GM21423 (cell line): ENCODE data around the gene B3GNT4.
"Not testable (repeated sequence)": the region's sequence is repeated elsewhere in the genome, so short reads cannot be mapped to it uniquely, and the experiment has no call there.

ENCODE experiments used
- ATAC-seq: cut with Tn5 transposase; IDR thresholded peaks from one replicate; pipeline ENCODE4 v1.9.1; 2021; ENCODE audit warnings: mild to moderate bottlenecking, moderate library complexity; ENCODE audit not compliant: unreplicated experiment

Gene B3GNT4

GRCh38 chr12:122208073-122208820 is 4.7 kb downstream of the B3GNT4 start:
- no peak for ATAC-seq

DNA sequence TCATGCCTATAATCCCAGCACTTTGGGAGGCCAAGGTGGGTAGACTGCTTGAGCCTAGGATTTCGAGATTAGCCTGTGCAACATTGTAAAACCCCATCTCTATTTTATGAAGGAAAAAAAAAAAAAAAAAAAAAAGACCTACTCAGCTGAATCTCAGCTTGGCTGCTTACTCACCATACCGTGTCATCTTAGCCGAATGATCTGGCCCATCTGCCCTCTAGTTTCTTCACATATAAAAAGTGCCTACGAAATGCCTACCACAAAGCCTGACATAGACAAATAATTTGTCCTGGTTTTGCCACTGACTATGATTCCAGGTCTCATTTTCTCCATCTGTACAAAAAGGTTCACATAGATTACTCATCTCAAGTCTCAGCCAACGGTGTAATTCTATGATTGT is 12.3 kb downstream of the B3GNT4 start:
- ATAC-seq, result no peak

GRCh38 chr12:122216445-122216844 is 12.9 kb downstream of the B3GNT4 start:
- no peak for ATAC-seq

DNA sequence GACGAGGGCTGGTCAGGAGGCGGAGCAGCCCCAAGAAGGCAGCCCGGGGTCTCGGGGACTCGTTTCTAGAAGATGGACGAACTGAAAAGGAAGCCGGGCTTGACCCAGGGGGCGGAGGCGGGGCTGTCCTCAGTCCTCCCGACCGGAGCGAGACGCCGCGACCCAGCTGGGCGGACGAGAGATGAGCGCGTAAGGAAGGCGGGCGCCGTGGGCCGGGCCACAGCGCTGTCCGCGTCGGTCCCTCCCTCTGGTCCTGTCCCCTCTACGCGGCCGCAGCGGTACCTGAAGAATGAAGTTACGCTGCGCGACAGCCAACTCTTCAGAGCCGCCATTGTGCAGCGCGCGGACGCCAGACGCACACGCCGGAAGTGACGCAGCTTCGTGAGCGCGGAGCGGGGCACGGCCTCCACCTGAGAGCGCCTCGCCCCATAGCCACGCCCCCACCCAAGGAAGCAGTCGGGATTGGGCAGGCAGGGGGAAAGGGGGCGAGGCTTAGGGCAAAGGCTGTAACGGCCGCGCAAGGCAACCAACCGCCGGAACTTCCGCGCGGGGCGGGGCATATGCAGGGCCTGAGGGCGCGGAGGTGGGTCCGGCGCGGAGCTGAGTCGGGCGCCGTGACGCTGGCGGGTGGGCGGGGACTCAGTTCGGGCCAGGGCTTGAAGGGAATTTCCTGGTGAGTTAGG is 22.3 kb downstream of the B3GNT4 start, which contains the start of gene DIABLO:
TSS of gene DIABLO (minus strand) at position 370 of the 683 bp plus-strand sequence. CDS start at position 332, 38 bp downstream.
- ATAC-seq, result peak; percentile 94

DNA sequence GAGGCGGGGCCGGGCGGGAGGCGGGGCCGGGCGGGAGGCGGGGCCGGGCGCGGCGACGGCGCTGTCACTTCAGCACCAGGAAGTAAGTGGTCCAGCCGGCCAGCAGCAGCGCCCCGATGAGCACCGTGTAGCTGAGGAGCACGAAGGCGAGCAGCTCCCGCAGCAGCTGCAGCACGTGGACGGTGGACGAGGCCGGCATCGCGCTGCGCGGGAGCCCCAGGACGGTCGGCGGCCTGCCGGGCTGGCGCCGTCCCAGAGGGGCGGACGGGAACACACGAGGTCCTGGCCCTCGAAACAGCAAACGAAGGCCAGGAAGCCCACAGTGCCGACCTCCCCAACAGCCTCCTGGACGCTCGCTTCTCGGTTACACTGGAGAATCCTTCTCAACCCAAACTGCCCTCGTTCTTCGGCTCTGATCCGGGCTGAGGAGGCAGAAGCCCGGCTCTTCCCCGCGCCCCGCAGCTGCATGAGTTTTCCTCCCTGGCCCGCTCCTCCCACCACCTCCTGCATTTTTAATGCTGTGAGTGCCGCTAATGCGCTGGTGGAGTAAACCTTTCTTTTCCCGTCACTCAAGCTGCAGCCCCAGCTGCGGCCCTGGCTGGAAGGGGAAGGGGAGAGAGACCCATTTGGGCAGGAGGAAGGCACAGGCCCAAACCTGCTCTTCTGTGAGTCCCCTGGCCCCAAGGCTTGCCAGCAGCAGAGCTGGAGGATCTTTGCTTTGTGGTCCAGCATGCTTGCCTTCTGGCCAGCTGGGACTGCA is 23.0 kb downstream of the B3GNT4 start:
- no peak for ATAC-seq

DNA sequence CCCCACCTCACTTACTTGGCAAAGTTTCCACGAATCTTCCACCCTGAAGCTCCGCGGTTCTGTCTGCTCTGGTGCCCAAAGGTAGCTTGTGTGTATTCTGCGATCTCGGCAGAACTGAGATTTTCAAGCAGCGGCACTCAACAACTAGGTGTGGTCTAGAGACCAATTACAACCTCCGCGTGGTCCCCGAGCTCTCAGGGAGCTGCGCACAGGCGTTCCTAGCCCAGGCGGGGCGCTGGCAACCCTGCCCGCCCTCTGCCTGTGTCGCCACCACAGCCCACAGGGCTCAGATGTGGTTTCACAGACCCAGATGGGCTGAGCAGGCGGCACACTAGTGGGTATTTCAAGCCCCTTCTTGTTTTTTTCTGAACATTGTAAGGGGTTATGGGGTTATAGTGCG is 23.8 kb downstream of the B3GNT4 start:
- ATAC-seq, result no peak

DNA sequence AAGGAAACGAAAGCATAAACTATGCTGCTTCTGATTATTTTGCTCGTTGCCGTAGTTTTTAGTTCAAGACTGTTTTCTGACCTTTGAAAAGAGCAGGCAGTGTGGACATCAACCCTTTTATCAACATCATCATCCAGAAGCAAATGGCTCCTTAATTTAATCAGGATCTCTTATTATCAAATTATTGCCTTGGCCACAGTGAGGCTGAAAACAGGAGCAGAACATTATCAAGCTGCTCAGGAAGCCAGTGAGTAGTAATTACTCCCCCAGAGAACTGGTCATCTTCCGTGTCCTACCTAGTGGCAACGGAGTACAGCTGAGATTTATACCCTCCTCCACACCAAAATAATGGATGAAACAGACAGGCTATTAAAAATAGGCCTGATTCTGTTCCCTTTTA is 24.6 kb downstream of the B3GNT4 start:
- no peak for ATAC-seq

DNA sequence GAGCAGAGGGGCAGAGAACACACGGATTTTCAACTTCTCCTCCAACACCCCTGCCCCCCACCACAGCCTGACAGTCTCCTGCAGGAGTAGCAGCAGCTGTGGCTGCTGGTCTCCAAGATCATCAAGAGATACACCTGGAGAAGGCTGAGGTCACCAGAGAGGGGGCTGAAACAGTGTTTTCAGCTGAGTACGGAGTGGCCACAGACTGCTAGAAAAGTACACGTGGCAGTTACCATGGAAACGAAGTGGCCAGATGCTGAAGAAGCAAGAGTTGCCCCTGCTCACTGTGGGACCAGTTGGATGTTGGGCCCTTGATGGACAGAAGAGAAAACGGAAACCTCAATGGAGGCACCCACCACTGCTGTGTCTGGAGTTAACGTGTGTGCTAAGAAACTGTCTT is 27.3 kb downstream of the B3GNT4 start:
- ATAC-seq, result no peak

GRCh38 chr12:122232691-122233090 is 29.2 kb downstream of the B3GNT4 start:
- no peak for ATAC-seq

DNA sequence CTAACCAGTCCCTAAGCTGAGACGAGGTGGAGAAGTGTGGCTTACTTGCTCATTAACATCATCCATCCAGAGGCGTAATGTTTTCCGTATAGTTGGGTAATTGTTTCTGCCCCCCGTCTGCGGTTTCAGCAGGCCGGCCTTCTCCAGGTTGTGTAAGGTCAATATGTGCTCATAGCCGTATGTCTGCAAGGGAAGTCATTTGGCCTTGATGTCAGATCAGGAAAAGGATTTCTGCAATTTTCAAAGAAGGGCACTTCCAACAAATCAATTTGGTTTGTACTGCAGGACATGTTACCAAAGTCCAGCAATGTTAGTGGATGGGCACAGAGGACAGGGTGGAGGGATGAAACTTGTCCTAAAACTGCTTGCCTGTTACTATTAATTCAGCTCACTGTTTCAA is 32.2 kb downstream of the B3GNT4 start:
- ATAC-seq, result no peak

DNA sequence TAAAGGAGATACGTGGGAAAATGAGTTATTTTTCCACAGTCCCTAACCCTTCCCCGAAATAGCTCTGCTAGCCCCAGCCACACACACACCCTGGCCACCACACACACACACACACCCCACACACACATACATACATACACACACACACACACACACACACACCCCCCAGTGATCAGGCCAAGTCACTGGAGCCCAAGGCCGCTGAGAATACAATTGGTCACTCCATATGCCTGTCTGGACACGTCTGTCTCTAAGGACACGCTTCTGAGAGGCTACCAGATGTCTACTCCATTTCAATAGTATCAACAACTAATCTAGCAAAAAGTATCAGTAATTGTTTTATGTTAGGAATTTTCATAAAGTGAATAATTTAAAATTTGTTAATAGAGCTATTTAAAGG is 35.4 kb downstream of the B3GNT4 start:
- no peak for ATAC-seq

GRCh38 chr12:122243965-122244364 is 40.5 kb downstream of the B3GNT4 start:
- no peak for ATAC-seq

GRCh38 chr12:122244565-122245371 is 41.3 kb downstream of the B3GNT4 start:
- ATAC-seq, result no peak

- no peak for ATAC-seq
Observed at GRCh38 chr12:122245553-122245952, 42.0 kb downstream of the B3GNT4 start.

DNA sequence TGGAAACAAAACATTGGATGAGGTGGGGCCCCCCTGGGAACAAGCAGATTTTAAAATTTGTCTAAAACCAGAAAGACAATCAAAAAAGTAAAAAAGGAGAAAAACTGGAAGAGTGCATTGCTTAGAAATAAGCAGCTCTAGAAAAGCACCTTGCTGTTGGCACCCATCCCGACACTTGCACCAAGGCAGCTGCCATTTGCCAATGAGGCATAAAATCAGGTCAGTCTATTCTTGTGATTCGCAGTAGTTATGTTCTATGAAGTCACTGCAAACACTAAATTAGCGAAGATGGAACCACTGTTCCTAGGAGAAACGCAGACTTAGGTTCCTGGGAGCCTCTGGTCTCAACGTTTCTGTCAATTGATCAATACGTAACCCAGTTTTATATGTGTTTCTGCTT is 46.5 kb downstream of the B3GNT4 start:
- ATAC-seq, result no peak

DNA sequence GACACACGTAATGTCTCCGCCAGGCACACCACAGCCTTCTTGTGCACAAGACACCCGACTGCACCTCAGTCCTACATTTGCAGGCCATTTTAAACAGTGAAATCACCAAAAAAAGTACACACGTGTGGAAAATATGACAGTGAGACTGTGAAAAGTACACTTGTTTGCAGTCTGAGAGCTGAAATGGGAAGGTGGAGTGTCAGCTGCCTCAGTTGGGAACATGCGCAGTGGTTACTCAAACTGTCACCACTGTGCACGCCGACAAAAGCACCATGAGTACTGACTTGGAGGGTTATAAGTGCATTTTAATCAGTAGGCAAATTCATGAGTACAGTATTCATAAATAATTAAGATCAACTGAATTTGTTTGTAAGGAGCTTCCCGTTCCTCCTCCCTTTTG is 47.0 kb downstream of the B3GNT4 start:
- ATAC-seq, result no peak

GRCh38 chr12:122258462-122258861 is 55.0 kb downstream of the B3GNT4 start:
- not testable (repeated sequence) for ATAC-seq
